Measurements from ENCODE around the gene LYVE1.

Gene LYVE1

GRCh38 chr11:10556590-10556989 is 11.9 kb downstream of the LYVE1 start:
- DNase-seq (ENCODE audit: low spot score) = no peak

DNA sequence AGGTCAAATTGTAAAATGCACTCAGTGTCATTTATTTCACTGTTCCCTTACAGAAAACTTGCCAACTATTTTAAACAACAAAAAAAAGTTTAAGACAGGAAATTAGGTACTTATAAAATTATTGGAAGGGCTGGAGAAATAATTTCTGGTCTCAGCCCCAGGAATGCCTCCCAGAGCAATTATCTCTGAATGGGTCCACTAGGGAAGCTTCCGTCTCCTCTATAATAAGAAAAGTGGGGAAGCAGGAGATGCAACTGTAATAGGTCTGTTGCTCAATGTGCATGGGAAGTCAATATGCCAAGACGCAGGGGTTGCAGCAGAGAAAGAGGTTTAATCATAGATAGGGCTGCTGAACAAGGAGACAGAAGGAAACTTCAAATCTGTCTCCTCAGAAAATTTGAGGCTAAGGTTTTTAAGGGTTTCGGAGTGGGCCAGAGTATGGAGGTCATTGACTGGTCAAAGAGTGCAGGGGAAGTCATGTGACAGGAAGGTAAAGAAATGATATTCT is 16.6 kb downstream of the LYVE1 start:
- no peak for DNase-seq (ENCODE audit: low spot score)

DNA sequence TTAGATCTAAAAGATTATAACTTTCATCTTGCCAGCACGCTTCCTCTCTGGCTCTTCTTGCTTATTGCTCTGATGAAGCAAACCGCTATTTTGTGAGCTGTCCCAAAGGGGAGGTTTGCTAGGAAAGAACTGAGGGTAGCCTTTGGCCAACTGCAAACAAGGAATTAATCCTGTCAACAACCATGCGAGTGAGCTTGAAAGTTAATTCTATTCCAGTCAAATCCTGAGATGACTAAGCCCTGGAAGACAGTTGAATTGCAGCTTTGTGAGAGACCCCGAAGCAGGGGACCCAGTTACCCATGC is 17.2 kb downstream of the LYVE1 start:
- DNase-seq (ENCODE audit: low spot score) = no peak

GRCh38 chr11:10550503-10551289 is 17.8 kb downstream of the LYVE1 start:
- no peak for DNase-seq (ENCODE audit: low spot score)

- no peak for DNase-seq (ENCODE audit: low spot score)
These were observed 23.7 kb downstream of the LYVE1 start for GRCh38 chr11:10544491-10545465.

DNA sequence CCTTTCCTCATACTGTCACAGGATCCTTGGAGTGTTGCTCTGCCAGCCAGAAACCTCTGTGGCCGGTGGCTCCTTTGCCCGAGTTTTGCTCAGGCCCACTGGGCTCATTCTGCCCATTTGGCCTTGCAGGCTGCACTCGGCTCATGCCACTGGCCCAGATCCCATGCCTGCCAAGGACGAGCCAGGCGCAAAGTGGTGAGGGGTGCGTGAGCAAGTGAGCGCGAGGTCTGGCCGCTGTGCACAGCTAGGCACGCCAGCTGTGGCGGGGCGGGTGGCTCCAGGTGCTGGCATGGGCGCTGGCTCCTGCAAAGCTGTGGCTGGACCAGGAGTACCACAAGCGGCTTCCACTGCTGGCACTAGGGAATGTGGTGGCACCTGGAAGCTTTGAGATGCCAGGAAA is 24.7 kb downstream of the LYVE1 start:
- DNase-seq (ENCODE audit: low spot score) = no peak

GRCh38 chr11:10542776-10543175 is 25.7 kb downstream of the LYVE1 start:
- no peak for DNase-seq (ENCODE audit: low spot score)

GRCh38 chr11:10541561-10541930 is 26.9 kb downstream of the LYVE1 start:
- DNase-seq (ENCODE audit: low spot score) = no peak

GRCh38 chr11:10540915-10541560 is 27.4 kb downstream of the LYVE1 start, which contains the start of gene RNF141:
Gene RNF141, minus strand, starts transcription at chr11:10541187. Its CDS starts 7,029 bp downstream, at chr11:10534158.
- DNase-seq (ENCODE audit: low spot score) = peak; percentile 92

DNA sequence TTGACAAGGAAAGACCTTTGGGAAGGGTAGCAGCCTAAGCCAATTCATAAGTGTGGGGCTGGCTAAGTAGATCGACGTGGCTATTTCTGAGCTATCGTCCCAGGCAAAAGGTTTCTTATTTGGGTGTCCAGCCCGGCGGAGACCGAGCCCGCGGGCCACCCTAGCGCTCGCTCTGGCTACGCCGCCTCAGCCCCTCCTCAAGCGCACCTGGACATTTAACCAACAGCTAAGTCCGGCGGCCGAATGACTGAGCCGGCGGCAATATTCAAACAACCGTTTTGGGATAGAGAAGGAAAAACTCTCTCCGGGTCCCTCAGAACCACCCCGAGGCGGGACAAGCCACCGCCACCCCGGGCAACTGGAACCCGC is 27.9 kb downstream of the LYVE1 start:
- no peak for DNase-seq (ENCODE audit: low spot score)

GRCh38 chr11:10539339-10539738 is 29.1 kb downstream of the LYVE1 start:
- no peak for DNase-seq (ENCODE audit: low spot score)

- no peak for DNase-seq (ENCODE audit: low spot score)
These were observed 29.5 kb downstream of the LYVE1 start for GRCh38 chr11:10538924-10539323.

DNA sequence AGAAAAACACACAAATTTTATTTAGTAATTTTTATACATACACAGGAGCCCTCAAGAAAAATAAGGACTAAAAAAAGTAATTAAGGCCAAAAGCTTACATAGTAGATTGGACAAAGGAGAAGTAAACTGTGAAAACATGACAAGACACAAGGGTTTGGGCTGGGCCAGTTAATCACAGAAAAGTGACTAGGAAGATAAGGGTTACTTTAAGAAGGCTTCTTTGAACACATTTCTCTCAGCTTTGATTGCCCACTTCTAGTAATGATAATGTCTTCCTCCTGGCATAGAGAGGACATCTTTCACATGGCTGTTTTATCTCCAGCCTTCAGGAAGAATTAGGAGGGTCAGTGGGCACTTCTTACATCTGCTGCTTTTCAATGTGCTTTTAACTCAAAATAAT is 30.9 kb downstream of the LYVE1 start:
- DNase-seq (ENCODE audit: low spot score) = no peak

- DNase-seq (ENCODE audit: low spot score) = no peak
These were observed 34.1 kb downstream of the LYVE1 start for GRCh38 chr11:10534316-10534715.

- DNase-seq (ENCODE audit: low spot score) = no peak
These were observed 35.1 kb downstream of the LYVE1 start for GRCh38 chr11:10533323-10533722.

DNA sequence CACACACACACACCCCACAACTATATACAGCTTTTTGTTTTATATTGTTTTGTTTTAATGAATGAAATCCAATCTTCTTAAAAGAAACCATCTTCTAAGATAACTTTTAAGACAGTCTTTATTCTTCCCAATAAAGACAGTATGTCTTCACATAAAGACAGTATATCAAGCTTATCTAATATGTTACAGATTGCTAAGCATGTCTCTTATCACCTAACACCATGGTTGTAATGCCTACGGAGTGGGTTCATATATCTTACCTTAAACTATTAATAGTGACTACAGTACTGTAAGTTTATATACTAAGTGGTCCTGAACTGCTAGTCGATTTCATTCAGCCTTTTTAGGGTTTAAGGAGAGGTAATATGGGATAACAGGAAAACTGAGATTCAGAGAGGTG is 35.9 kb downstream of the LYVE1 start:
- no peak for DNase-seq (ENCODE audit: low spot score)

DNA sequence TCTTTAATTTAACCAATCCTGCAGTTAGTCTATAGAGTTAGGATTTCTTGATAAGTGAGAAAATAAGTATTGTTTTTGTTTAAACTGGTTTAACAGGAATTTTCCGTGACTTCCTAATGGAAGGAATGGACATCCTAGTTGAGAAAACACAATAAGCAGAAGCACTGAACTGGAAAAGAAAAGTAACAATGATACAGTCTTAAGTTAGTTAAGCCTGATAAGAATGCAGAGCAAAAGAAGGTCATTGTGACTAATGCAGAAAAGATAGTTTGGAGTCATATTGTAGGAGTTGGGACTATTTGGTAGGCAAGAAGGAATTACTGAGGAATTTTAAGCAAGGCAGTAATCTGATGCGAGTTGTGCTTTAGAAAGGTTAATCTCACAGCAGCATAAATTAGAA is 39.2 kb downstream of the LYVE1 start:
- no peak for DNase-seq (ENCODE audit: low spot score)

DNA sequence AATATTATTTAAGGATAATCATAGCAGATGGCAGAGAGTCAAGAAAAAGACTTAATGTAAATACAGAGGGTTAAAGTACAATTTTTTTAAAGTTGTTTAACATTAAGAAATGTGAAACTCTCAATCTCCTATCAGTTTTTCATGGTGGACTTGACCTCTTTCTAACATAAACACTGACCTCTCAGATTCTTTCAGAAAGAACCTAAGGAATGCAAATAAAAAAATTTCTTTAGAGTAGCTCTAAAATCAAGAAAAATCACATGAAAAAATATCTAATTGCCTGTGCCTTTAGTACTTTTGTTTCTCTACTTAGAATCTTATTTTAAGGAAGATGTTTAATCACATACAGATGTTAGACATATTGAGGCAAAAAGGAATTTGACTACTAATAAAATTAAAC is 40.3 kb downstream of the LYVE1 start:
- DNase-seq (ENCODE audit: low spot score) = no peak

DNA sequence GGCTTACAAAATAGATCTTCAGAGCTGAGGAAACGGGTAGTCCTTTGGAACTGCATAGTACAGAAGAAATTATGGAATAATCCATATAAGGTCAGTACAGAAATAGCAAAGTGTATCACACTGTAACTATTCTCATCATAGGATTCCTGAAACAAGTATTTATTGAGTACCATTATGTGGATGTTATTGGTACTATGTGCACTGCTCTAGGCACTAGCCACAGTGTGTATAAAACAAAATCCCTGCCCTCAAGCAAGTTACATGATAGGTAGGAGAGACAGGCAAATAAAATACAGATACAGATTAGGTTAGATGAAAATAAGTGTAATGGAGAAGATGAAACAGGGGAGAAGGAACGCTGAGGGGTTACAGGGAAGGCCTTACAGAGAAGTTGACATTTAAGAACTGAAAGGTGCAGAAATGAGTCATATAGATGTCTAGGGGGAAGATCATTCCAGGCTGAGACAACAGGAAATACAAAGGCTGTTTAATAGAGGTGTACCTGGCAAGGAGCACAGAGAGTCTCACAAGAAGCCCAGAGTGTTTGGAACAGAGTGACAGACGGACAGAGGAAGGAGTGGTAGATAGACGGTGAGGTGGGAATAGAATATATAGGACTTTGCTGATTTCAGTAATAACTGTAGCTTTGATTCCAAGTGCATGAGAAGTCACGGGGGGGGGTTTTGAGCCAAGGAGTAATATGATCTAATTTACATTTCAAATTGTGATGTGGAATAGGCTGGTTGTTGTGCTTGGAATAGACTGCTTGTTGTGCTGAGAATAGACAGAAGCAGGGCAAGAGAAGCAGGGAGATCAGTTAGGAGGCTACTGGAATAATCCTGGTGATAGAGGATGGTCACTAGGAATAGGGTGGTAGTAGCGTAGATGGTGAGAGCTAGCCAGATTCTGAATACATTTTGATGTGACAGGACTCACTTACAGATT is 41.2 kb downstream of the LYVE1 start:
- DNase-seq (ENCODE audit: low spot score) = peak; percentile 4

GRCh38 chr11:10524471-10524870 is 44.0 kb downstream of the LYVE1 start:
- DNase-seq (ENCODE audit: low spot score) = no peak

DNA sequence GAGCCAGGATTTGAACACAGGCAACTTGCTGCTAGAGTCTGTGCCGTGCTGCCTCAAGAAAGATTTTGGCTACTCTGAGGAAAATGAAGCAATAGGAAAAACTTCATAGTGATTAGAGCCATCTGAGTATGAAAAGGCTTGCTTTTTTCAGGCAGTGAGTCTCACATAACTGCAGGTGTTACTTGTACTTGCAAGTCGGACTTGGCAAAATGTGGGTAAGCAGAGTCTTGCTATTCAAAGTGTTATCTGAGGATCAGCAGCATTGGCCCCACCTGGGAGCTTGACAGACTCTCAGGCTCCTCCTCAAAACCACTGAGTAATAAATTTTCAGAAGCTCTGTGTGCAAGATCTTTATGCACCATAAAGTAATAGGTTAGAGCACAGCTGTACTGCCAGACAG is 45.5 kb downstream of the LYVE1 start:
- DNase-seq (ENCODE audit: low spot score) = no peak

All from CD4-positive, alpha-beta T cell treated with Interleukin-15 for 4 hours (primary cell).